H4 (cell line): ENCODE data around the gene PLXNA2. TPM values are rescaled to one million over a fixed set of nuclear protein-coding genes. Genes with fewer than 3 reads are reported as not detected.

Experiments used
- DNase-seq: peaks from one replicate; pipeline ENCODE4 v3.0.0-alpha.2; 2015; ENCODE audit warnings: low spot score
- total RNA-seq: library from RNA; depleted of rRNA; stranded (reverse); fragments of >200 nt; shearing (Covaris generic); gene quantifications from 2 replicates; pipeline ENCODE4 v1.2.3, GENCODE V29; 2014

The PLXNA2 gene
- total RNA-seq, 1 experiment from 2014 or later = 0.89 TPM

DNA sequence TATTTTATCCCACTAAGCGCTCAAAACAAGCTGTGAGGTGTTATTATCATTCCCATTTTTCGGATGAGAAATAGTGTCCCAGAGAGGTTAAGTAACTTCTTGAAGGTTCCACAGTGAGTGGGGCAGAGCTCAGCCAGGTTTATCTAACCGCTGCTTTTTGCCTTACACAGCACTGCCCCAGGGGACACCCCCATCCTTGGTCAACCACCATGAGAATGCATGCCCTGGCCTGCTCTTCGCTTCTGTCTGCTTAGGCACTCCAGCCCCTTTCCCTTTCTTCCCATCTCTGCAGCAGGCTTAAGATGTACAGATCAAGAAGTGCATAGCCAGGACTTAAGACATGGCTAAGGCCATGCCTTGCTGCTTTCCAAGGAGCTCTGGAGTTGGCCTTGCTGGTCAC is 174.3 kb downstream of the PLXNA2 start:
- DNase-seq = no peak

GRCh38 chr1:208069317-208069716 is 174.9 kb downstream of the PLXNA2 start:
- DNase-seq = no peak

DNA sequence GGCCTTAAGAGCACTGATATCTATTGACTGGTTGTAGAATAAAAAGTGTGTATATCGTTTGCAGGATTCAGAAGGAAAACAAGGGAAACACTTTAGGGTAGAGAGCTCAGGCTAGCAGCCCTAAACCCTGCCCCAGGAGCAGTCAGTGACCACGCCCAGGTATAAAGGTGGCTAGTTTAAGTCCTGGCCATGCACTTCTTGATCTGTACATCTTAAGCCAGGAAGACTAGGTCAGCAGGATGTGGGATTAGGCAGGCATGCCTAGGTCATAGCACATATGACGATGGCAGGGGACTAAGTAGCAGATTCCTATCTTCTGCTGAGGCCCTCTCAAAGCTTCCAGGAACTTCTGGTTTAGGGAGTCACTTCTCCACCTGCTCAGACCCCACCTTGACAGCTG is 175.3 kb downstream of the PLXNA2 start:
- no peak for DNase-seq

DNA sequence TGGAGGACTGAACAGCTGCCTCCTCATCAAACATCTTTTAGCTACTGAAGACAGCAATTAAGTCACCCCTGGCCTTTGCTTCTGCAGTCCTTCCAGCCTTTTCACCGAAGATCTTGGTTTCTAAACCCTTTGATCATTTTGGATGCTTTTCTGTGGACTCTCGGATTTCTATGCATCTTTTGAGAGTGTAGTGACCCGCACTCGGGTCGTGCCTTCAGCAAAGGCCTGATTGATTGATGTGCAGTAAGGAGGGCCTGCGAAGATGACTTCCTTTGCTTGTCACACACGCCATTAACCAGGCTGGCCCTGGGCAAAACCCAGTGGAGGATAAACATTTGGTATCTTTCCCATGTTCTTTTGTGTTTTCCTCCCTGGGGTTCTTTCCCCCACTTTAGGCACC is 175.8 kb downstream of the PLXNA2 start:
- no peak for DNase-seq

- DNase-seq = no peak
Measured at GRCh38 chr1:208066583-208066982, 177.6 kb downstream of the PLXNA2 start.

DNA sequence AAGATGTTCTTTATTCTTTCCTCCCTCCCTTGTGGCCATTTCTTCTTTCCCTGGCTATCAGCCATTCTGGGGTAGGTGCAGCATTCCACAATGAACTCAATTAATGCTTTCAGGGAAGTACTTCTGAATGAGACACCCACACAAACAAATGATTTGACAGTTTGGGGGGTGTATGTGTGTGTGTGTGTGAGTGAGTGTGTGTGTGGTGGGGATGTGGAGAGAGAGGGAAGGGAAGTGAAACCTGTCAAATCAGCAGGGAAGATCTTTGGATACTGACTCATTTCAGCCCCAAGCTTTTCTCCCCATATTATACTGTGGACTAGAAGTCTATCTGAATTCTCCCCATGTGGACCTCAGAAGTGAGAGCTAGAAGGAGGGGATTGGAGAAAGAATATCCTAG is 178.3 kb downstream of the PLXNA2 start:
- no peak for DNase-seq

- no peak for DNase-seq
Measured at GRCh38 chr1:208061632-208062031, 182.6 kb downstream of the PLXNA2 start.

- no peak for DNase-seq
Measured at GRCh38 chr1:208061118-208061517, 183.1 kb downstream of the PLXNA2 start.

- no peak for DNase-seq
Measured at GRCh38 chr1:208060215-208060869, 183.8 kb downstream of the PLXNA2 start.

DNA sequence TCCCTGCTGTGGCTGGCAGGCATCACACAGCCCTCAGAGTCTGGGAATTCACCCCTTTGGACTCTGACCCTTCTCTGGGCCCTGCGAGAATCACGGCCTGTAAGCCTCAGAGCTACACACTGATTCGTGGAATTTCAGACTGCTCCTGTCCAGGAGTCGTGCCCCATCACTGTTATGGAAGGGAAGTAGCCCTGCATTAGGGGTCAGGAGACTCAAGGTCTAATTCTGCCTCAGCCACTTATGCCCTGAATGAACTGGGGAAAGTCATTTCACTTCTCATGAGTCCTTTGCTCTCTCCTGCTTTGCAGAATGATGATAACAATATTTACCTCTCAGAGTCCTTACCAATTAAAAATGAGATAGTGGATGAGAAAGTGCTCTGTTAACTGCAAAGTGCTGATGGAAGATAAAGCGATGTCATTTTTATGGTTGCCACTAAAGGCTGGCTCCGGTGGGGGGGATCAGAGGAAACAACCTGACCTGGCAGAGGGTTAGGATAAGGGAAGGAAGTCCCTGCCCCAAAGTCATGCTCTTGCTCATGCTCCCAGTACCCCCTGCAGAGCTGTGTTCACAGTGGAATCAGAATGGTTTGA is 184.7 kb downstream of the PLXNA2 start:
- DNase-seq = no peak

DNA sequence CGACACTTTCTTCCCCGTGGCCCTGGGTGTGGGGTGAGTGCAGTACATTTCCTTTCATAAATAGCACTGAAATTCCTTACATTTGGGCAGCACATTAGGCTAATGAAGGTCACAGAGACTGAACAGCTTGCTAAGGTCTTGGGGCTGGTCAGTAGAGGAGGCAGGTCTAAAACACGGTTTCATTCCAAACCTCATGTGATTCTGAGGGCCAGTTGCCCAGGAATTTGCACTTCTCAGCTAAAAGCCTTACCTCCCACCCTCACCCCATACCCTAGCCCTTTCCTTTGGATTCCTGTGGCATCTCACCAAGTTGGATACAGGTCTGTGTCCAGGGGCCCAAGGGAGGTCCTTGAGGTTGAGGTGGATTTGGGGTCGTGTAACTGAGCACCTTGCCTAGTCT is 185.4 kb downstream of the PLXNA2 start:
- DNase-seq = no peak

DNA sequence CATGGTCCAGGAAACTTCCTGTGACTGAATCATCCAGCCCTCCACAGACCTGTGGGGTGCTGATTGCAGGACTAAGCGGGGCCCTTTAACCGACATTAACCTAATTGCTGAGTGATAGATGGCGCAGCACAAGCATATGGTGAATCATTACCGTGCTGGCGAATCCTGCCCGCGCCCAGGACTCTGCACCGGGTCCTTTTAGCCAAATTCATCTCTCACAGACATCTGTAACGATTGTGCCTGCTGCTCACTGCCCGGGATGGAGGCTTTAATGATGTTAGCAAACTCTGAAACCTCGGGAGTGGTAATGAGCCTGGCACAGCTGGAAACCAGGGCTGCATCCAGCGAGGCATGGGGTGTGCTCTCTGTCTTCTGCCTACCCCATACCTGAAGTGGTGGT is 185.9 kb downstream of the PLXNA2 start:
- DNase-seq = no peak

DNA sequence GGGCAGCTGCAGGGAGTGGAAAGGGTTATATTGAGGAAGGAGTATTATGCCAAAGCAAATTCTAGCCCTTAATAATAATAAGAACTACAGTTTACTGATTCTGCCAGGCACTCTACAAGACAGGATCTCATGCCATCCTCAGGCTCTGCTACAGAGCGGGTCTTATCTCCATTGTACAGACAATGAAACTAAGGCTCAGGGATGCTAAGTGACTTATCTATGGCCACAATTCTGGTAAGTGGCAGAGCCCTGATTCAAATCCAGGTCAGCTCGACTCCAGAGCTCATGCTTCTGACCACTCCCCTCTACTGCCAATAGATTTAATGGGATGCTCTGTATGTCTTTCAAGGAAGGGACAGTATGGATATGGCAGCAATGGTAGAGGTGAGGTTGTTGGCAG is 187.1 kb downstream of the PLXNA2 start:
- no peak for DNase-seq

- no peak for DNase-seq
Measured at GRCh38 chr1:208055535-208055934, 188.6 kb downstream of the PLXNA2 start.

DNA sequence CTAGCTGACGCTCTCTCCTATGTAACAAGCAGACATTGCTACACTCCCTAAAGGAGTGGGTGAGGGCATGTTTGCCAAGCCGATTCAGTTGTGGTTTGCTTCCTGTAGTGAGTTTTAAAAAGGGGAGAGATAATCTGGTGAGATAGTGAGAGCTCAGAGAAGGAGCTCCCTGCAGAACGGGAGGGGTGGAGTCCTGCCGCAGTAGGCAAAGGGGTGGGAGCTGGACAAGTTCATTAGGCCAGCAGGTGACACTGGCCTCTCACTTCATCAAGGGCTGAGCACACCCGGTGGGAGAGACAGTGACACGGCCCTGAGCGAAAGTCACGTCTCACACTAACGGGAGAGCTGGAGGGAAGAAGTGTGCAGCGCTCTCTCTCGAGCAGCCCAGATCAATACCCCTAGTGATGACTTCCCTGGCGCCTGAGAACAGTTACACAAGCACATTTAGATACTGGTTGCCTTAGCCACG is 189.2 kb downstream of the PLXNA2 start:
- DNase-seq = no peak

GRCh38 chr1:208054485-208054884 is 189.7 kb downstream of the PLXNA2 start:
- DNase-seq = no peak

DNA sequence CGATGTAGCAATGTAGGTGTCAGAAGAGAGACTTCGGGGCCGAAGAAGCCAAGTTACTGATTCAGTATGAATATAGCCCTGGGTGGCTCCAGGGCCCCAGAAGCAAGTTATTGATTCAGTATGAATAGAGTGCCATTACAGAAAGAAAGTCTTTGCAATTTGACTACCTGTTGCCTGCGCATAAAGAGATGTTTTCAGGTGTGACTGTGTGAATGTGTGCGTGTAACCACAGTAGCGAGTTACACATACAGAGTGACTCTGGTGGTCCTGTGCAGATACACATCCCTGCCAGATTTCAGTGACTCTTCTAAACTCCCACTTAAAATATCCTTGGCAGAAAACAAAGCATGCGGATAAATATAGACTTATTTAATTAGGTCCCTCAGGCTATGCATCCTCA is 190.5 kb downstream of the PLXNA2 start:
- no peak for DNase-seq

GRCh38 chr1:208052926-208053407 is 191.2 kb downstream of the PLXNA2 start:
- no peak for DNase-seq

- no peak for DNase-seq
Measured at GRCh38 chr1:208052135-208052534, 192.0 kb downstream of the PLXNA2 start.

DNA sequence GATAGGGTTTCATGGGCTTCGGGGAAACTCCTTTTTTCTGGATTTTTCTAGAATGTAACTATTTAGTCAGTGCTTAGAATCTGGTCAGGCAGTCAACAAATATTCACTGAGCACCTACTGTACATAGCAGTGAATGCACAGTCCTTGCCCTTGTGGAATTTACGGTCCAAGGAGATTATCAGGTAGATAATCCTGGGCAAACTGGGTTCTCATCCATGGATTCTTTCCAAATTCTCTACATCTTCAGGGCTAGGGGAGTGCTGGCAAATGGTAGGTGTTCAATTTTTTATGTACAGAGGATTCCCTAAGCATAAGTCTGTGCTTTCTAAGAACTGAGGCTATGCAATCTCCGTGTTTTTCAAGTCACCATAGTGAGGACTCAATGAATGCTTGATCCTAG is 192.5 kb downstream of the PLXNA2 start:
- DNase-seq = no peak

- DNase-seq = no peak
Measured at GRCh38 chr1:208048904-208049303, 195.3 kb downstream of the PLXNA2 start.

- DNase-seq = no peak
Measured at GRCh38 chr1:208047975-208048374, 196.2 kb downstream of the PLXNA2 start.

- no peak for DNase-seq
Measured at GRCh38 chr1:208047476-208047934, 196.7 kb downstream of the PLXNA2 start.
